NB4 (cell line): Measurements from ENCODE around the gene CCDC13.

Source experiments
- DNase-seq: peaks from one replicate; pipeline ENCODE4 v3.0.0; 2010; ENCODE audit warnings: low read depth
- H3K4me3 ChIP-seq: one replicate; pipeline ENCODE4 v1.5.1; 2011; ENCODE audit warnings: mild to moderate bottlenecking, low read depth, low read length, moderate library complexity
- CTCF ChIP-seq: IDR thresholded peaks from one replicate; pipeline ENCODE4 v1.5.1; 2012; ENCODE audit warnings: low read depth, low read length
- MYC ChIP-seq: IDR thresholded peaks from 2 replicates; pipeline ENCODE4 v1.6.1; 2011; ENCODE audit warnings: low read depth, low read length
- POLR2A ChIP-seq: IDR thresholded peaks from 2 replicates; pipeline ENCODE4 v1.6.1; 2011; ENCODE audit warnings: mild to moderate bottlenecking; ENCODE audit not compliant: insufficient read length; ENCODE audit errors: extremely low read depth
- TF ChIP-seq, protein P1 (sequence below): IDR thresholded peaks from 2 replicates; pipeline ENCODE4 v1.6.1; 2011; ENCODE audit warnings: low read depth, low read length

CCDC13 gene

GRCh38 chr3:42758126-42758525 lies 14.9 kb downstream of the CCDC13 start:
- no peak overlapping the region for H3K4me3 ChIP-seq
- TF ChIP-seq CTCF = no peak
- TF ChIP-seq MYC = no peak
- no peak for TF ChIP-seq POLR2A
- TF ChIP-seq, protein P1, sequence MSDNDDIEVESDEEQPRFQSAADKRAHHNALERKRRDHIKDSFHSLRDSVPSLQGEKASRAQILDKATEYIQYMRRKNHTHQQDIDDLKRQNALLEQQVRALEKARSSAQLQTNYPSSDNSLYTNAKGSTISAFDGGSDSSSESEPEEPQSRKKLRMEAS = no peak
- no peak for DNase-seq

DNA sequence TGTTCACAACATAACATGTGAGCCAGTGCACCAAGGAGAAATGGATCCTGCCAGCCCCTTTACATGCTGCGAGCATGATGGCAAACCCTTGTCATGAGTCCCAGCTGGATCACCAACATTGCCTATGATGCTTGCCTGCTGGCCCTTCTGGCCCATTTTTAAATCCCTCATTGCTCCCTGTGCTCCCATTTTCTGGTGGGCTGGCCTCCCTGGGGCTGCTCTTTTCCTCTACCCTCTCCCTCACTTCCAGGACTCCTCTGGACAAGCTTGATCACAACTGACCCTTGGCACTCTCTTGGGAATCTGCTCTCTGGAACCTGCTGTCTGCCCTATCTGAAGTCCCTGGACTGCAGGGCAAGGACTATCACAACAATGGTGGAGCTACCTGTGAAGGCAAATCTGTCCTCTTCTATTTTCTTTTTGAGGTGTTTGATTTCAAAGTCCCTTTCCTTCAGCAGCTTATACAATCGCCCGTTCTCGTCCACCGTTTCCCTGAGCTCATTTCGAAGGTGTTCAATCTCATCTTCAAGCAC lies 16.3 kb downstream of the CCDC13 start:
- no peak for DNase-seq
- TF ChIP-seq, protein P1 = no peak
- TF ChIP-seq CTCF (no peak), MYC (no peak), POLR2A (no peak)
- no peak overlapping the region for H3K4me3 ChIP-seq

- no peak for TF ChIP-seq MYC
- no peak for TF ChIP-seq POLR2A
- peak; percentile 65 for TF ChIP-seq CTCF
- TF ChIP-seq, protein P1 = no peak
- H3K4me3 ChIP-seq = no peak overlapping the region
- peak; percentile 71 for DNase-seq
Observed at GRCh38 chr3:42755681-42756578, 17.1 kb downstream of the CCDC13 start.

DNA sequence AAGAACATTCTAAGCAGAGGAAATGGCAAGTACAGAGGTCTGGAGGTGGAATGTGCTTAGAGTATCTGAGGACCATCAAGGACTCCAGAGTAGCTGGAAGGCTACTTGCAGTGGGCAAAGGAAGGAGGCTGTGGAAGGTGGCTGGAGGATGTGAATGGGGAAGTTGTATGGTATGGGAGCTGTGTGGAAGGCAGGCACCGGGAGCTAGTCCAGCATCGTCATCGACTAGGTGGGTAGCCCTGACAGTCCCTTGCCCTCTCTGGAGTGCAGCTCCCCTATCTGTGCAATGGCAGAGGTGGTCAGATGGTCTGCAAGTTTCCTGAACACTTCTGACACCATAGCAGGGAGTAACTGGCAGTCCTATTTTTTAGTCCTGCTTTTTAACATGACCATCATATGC lies 19.3 kb downstream of the CCDC13 start:
- H3K4me3 ChIP-seq = no peak overlapping the region
- no peak for DNase-seq
- TF ChIP-seq, protein P1 = no peak
- TF ChIP-seq MYC (no peak), CTCF (no peak), POLR2A (no peak)

- no peak overlapping the region for H3K4me3 ChIP-seq
- DNase-seq = no peak
- TF ChIP-seq POLR2A = no peak
- no peak for TF ChIP-seq MYC
- TF ChIP-seq, protein P1 = no peak
- TF ChIP-seq CTCF = no peak
Observed at GRCh38 chr3:42752961-42753360, 20.1 kb downstream of the CCDC13 start.
